Body of pancreas (tissue), 4 donors: ENCODE measurements around the gene GGA2.
A peak's percentile ranks its signal among the peaks of the same experiment; 100 is the strongest.

Source experiments
- POLR2A ChIP-seq, 3 donors: fragments of 450-650 bp; IDR thresholded peaks; one replicate each; pipeline ENCODE4 v1.6.1; 2016; ENCODE audit warnings: antibody characterized with exemption in 3 of 3, mild to moderate bottlenecking in 2 of 3
- TF ChIP-seq, protein P1 (sequence below), 7 experiments: fragments of 450-650 bp in 4 of 7; fragments of 200-600 bp in 3 of 7; sonication (generic) in 3 of 7; IDR thresholded peaks; one replicate each; pipeline ENCODE4 v1.5.1; 2016 to 2019; ENCODE audit warnings: antibody characterized with exemption in 7 of 7

DNA sequence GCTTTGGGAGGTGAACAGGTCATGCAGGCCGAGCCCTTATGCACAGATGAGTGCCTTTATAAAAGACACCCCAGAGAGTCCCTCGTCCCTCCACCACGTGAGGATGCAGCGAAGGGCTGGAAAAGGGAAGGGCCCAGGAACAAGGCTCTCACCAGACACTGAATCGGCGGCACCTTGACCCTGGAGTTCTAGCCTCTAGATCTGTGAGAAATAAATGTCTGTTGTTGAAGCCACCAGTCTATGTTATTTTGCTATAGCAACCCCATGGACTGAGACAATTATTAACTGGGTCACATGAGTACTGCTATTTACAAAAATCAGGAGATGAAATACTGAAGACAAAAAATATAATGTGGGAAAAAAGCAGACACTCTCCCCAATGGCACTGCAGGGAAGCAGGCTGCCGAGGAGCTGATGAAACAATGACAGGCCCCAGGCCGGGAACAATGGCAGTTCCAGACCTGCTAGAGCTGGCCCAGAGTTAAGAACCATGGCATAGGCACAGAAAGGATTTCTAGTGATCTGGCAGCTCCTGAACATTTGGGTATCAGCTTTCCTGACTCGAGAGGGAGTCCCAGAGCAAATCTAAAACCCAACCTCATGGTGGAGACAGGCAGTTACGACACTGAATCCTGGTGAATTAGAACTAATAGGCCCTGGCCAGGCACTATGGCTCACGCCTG lies 17.8 kb upstream of the GGA2 start:
- TF ChIP-seq POLR2A (IDR thresholded peaks at IDR 0.05): peak in 2 of 3 donors; percentile 49 to 57
- TF ChIP-seq, protein P1, sequence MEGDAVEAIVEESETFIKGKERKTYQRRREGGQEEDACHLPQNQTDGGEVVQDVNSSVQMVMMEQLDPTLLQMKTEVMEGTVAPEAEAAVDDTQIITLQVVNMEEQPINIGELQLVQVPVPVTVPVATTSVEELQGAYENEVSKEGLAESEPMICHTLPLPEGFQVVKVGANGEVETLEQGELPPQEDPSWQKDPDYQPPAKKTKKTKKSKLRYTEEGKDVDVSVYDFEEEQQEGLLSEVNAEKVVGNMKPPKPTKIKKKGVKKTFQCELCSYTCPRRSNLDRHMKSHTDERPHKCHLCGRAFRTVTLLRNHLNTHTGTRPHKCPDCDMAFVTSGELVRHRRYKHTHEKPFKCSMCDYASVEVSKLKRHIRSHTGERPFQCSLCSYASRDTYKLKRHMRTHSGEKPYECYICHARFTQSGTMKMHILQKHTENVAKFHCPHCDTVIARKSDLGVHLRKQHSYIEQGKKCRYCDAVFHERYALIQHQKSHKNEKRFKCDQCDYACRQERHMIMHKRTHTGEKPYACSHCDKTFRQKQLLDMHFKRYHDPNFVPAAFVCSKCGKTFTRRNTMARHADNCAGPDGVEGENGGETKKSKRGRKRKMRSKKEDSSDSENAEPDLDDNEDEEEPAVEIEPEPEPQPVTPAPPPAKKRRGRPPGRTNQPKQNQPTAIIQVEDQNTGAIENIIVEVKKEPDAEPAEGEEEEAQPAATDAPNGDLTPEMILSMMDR (IDR thresholded peaks at IDR 0.05): no peak
